ENCODE results near the gene IL16. TPM values are rescaled to one million over a fixed set of nuclear protein-coding genes. Genes with fewer than 3 reads are reported as not detected.

The IL16 gene
- total RNA-seq, 3 donors from 2014 or later, result 11.1 to 40.5 (median 20.3) TPM

DNA sequence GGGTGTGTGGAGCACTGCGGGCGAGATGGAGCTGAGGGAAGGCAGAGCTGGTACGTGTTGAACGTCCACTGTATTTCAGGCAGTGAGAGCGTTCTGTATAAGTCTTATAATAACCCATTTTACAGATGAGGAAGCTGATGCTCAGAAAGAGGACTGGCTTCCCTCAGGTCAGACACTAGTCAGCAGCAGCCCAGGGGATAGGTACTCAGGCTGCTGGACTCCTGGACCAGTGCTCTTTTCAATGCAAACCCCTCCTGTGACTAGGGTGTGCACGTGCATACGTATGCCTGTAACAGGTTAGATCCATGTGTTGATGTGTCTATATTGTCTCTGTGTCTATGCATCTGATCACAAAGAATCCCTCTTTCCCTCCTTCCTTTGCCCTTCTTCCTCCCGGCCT lies 8.3 kb upstream of the IL16 start:
- no peak overlapping the region for H3K27ac ChIP-seq
- no peaks in the 10 kb centered on the region for H3K4me1 ChIP-seq
- H3K36me3 ChIP-seq, result no peaks in the 10 kb centered on the region
- TF ChIP-seq POLR2A (IDR thresholded peaks at IDR 0.05) (no peak), POLR2AphosphoS5 (IDR thresholded peaks at IDR 0.05) (no peak)
- TF ChIP-seq, protein P1, sequence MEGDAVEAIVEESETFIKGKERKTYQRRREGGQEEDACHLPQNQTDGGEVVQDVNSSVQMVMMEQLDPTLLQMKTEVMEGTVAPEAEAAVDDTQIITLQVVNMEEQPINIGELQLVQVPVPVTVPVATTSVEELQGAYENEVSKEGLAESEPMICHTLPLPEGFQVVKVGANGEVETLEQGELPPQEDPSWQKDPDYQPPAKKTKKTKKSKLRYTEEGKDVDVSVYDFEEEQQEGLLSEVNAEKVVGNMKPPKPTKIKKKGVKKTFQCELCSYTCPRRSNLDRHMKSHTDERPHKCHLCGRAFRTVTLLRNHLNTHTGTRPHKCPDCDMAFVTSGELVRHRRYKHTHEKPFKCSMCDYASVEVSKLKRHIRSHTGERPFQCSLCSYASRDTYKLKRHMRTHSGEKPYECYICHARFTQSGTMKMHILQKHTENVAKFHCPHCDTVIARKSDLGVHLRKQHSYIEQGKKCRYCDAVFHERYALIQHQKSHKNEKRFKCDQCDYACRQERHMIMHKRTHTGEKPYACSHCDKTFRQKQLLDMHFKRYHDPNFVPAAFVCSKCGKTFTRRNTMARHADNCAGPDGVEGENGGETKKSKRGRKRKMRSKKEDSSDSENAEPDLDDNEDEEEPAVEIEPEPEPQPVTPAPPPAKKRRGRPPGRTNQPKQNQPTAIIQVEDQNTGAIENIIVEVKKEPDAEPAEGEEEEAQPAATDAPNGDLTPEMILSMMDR (IDR thresholded peaks at IDR 0.05), result no peak
- no peak for DNase-seq (ENCODE audit: low spot score in 2 of 2)
- H3K27me3 ChIP-seq, result no peaks in the 10 kb centered on the region
- no peaks in the 10 kb centered on the region for H3K9me3 ChIP-seq
- intact Hi-C loops (cut with DNase I; ENCODE audit: low total_unique reads), result no loop called here
- H3K4me3 ChIP-seq, result no peak overlapping the region

DNA sequence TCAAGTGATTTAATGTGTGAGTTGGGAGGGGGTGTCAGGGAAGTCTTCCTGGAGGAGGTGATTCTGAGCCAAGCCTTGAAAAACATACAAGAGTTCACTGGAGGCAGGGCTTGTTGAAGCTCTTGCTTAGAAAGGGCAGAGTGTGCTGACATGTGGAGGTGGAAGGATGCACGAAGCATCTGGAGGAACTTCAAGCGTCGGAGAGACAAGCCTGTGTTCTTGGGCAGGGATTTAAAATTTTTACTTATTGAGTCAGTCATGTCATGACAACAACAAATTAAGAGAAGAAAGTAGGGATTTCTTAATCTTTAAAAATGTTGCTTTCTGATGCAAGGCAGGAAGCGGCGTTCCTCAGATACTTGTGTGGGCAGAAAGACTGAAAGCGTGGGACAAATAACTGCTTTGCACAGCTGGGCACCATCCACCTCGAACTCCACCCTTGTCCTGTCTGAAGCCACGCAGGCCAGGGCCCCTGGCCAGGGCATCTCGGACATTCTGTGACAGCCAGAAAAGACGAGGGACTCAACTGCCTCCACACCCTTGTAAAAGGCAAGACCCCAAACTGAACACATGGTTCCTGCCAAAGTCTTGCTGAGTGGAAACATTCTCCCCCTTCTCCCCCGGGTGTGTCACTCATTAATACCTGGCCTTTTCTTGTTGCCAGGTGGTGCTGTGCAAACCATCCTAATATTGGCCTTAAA lies 6.9 kb upstream of the IL16 start:
- peak in 1 of 2 donors; percentile 74 for DNase-seq (ENCODE audit: low spot score in 2 of 2)
- TF ChIP-seq, protein P1 (IDR thresholded peaks at IDR 0.05), result no peak
- TF ChIP-seq POLR2AphosphoS5 (IDR thresholded peaks at IDR 0.05) (peak in 2 of 3 donors; percentile 45 to 59), POLR2A (IDR thresholded peaks at IDR 0.05) (no peak)
- Histone ChIP-seq H3K4me3 (no peak overlapping the region), H3K27ac (peak overlapping the region; percentile 69 to 85), H3K4me1 (no peaks in the 10 kb centered on the region), H3K27me3 (no peaks in the 10 kb centered on the region), H3K9me3 (no peaks in the 10 kb centered on the region), H3K36me3 (no peaks in the 10 kb centered on the region)
- intact Hi-C loops (cut with DNase I; ENCODE audit: low total_unique reads), result no loop called here

DNA sequence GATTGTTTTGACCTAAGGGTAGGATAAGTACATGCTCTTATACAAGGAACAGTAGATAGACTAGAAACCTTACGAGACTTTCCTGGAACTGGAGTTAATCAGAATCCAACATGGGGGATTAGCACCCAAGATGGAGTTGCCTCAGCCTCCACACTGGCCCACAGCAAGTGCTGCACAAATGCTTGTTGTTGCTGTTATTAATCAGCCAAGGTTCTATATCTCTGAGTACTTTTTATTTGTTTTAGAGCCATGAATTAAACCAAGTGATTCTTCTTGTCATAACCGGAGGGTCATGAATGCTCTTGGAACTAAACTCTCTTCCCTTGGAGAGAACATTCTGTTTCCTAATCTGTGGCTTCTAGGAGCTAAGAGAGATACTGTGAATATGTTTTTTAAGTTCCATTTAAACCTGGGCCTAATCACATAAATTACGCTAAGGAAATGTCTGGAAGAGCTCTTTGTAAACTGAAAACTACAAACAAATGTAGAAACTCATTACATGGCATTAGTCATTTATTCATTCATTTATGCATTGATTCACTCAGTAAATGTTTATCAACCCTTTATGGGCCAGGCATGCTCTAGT lies 5.7 kb upstream of the IL16 start:
- H3K4me1 ChIP-seq, result no peaks in the 10 kb centered on the region
- TF ChIP-seq POLR2AphosphoS5 (IDR thresholded peaks at IDR 0.05) (peak in 1 of 3 donors; percentile 24), POLR2A (IDR thresholded peaks at IDR 0.05) (no peak)
- TF ChIP-seq, protein P1 (IDR thresholded peaks at IDR 0.05), result no peak
- intact Hi-C loops (cut with DNase I; ENCODE audit: low total_unique reads), result no loop called here

DNA sequence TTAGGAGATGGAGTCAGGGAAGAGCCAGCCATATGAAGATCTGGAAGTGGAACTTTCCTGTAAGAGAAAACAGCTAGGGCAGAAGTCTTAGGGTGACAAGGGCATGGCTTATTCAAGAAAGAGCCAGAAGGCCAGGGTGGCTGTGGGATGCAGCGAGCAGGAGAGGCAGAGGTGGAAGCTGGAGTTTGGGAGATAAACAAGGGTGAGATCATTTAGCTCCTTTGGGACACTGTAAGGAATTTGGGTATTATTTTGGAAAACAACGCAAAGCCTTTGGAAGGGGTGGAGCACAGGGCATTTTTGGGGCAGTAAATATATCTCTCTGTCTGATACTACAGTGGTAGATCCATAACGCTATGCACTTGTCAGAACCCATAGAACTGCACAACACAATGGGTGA lies 5.0 kb upstream of the IL16 start:
- no peaks in the 10 kb centered on the region for H3K27me3 ChIP-seq
- no peaks in the 10 kb centered on the region for H3K36me3 ChIP-seq
- no peaks in the 10 kb centered on the region for H3K4me1 ChIP-seq
- DNase-seq (ENCODE audit: low spot score in 2 of 2), result no peak
- peak overlapping the region; percentile 60 to 81 for H3K27ac ChIP-seq
- TF ChIP-seq, protein P1 (IDR thresholded peaks at IDR 0.05), result no peak
- TF ChIP-seq POLR2AphosphoS5 (IDR thresholded peaks at IDR 0.05) (no peak), POLR2A (IDR thresholded peaks at IDR 0.05) (no peak)
- no peaks in the 10 kb centered on the region for H3K9me3 ChIP-seq
- H3K4me3 ChIP-seq, result no peak overlapping the region
- intact Hi-C loops (cut with DNase I; ENCODE audit: low total_unique reads), result no loop called here

More for the DNA sequence above, 5.7 kb upstream of the IL16 start:
- peak overlapping the region; percentile 69 to 85 for H3K27ac ChIP-seq
- H3K9me3 ChIP-seq, result no peaks in the 10 kb centered on the region
- H3K27me3 ChIP-seq, result no peaks in the 10 kb centered on the region
- DNase-seq (ENCODE audit: low spot score in 2 of 2), result no peak
- H3K36me3 ChIP-seq, result no peaks in the 10 kb centered on the region
- no peak overlapping the region for H3K4me3 ChIP-seq

DNA sequence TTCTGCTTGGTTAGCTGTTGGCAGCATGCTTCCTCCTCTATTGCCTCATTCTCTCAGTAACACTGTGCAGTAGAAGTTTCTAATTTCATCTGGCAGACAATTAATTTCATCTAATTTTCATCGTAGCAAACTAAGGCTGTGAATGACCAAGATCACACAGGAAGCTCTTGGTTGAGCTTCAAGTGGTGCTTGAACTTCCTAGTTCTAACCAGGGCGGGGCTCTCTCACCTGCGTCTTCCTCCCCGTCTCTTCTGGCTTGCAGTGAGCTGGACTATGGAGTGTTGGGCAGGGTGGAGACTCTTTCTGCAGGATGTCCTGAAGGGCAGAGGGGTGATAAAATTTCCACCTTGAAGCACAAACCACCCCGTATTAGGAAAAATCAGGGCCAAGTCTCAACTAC lies 2.0 kb upstream of the IL16 start:
- Histone ChIP-seq H3K9me3 (no peaks in the 10 kb centered on the region), H3K36me3 (no peaks in the 10 kb centered on the region), H3K27ac (no peak overlapping the region), H3K4me3 (no peak overlapping the region), H3K27me3 (no peaks in the 10 kb centered on the region), H3K4me1 (no peaks in the 10 kb centered on the region)
- intact Hi-C loops (cut with DNase I; ENCODE audit: low total_unique reads), result no loop called here
- no peak for DNase-seq (ENCODE audit: low spot score in 2 of 2)
- TF ChIP-seq, protein P1 (IDR thresholded peaks at IDR 0.05), result no peak
- TF ChIP-seq POLR2AphosphoS5 (IDR thresholded peaks at IDR 0.05) (no peak), POLR2A (IDR thresholded peaks at IDR 0.05) (no peak)

Data from breast epithelium (tissue), 4 donors.